Activated CD8-positive, alpha-beta T cell treated with anti-CD3 and anti-CD28 coated beads, Interleukin-2, amount 10 ng/mL, durations not matched to agents 7 days and 5 days (primary cell): Measurements from ENCODE around the gene TLR8. TPM values are rescaled to one million over a fixed set of nuclear protein-coding genes. Genes with fewer than 3 reads are reported as not detected.

ENCODE experiments used
- ATAC-seq: fragments of 150-1000 bp; cut with Tn5 transposase; one replicate; pipeline ENCODE4 v1.10.0; 2021; ENCODE audit warnings: moderate library complexity
- CTCF ChIA-PET: fragments of 350-600 bp; sonication (Branson Sonifier 250); formaldehyde crosslinking; loops from one replicate; lab custom pipeline; 2021; ENCODE audit warnings: antibody characterized with exemption; lab: Charles Lee
- POLR2A ChIA-PET: fragments of 350-600 bp; sonication (Branson Sonifier 250); formaldehyde crosslinking; loops from one replicate; lab custom pipeline; 2021; ENCODE audit warnings: antibody characterized with exemption; lab: Charles Lee
- DNase-seq: peaks from one replicate; pipeline ENCODE4 v3.0.0-alpha.2; 2020
- H3K27ac Mint-ChIP-seq: one replicate; pipeline ENCODE4 v1.8.0; 2021; ENCODE audit warnings: mild to moderate bottlenecking, mixed read lengths
- H3K27me3 Mint-ChIP-seq: one replicate; pipeline ENCODE4 v1.8.0; 2021; ENCODE audit warnings: low read depth, mixed read lengths
- H3K36me3 Mint-ChIP-seq: one replicate; pipeline ENCODE4 v1.8.0; 2021; ENCODE audit warnings: low read depth, mixed read lengths
- H3K4me1 Mint-ChIP-seq: one replicate; pipeline ENCODE4 v1.8.0; 2021; ENCODE audit warnings: low read depth, mixed read lengths
- H3K4me3 Mint-ChIP-seq: one replicate; pipeline ENCODE4 v1.8.0; 2021; ENCODE audit warnings: mild to moderate bottlenecking, mixed read lengths
- H3K9me3 Mint-ChIP-seq: one replicate; pipeline ENCODE4 v1.8.0; 2022; ENCODE audit warnings: mixed read lengths; ENCODE audit not compliant: insufficient read depth
- total RNA-seq, 2 experiments: library from RNA; stranded (reverse); gene quantifications; one replicate each; pipeline ENCODE4 v1.2.3, GENCODE V29; 2021

The TLR8 gene
- total RNA-seq, 2 experiments from 2014 or later = not detected

DNA sequence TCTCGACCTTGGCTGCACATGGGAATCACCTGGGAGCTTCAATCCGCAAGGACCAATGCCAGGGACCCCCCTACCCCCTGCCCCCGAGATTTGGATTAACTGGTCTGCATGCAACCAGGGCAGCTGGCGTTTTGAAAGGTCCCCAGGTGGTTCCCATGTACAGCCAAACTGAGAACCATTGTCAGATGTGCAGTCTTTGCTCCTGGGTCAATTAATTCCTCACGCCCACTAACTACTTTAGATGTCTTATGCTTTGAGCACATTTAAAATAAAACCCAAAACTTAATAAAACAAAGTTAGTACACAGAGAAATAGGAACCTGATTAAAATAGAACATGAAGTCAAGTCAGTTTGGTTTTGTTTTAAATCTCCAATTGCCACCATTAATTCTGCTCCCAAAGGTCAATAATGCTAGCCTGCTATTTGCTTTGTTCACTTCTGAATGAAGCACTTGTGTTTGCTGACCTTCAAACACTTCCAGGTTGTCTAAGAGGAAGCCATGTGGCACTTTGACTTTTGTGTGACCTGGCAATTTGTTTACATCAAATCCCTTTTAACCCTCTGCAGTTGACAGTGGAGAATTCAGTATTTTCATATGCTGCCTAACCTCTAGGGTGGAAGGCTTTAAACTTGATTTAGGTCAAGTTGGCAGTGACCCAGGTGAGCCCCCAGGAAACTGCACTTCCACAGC lies 41.3 kb downstream of the TLR8 start:
- CTCF ChIA-PET = interaction anchor here (0.7 to 15.9 kb wide), 13 partner anchors 17 to 558 kb away, joined by 3 to 406 read pairs (median 9); partner anchors contain the start of gene TMSB4X
- no peak for DNase-seq
- no peaks in the 10 kb centered on the region for H3K27me3 Mint-ChIP-seq
- peaks cover 52% of the 10 kb centered on the region for H3K4me1 Mint-ChIP-seq
- H3K27ac Mint-ChIP-seq = peak overlapping the region; percentile 93
- ATAC-seq = no peak
- POLR2A ChIA-PET = interaction anchor here (1.9 to 17.8 kb wide), 4 partner anchors 27 to 144 kb away, joined by 8 to 1048 read pairs (median 48); partner anchors contain the start of gene TMSB4X
- H3K9me3 Mint-ChIP-seq = no peaks in the 10 kb centered on the region
- H3K4me3 Mint-ChIP-seq = no peak overlapping the region
- no peaks in the 10 kb centered on the region for H3K36me3 Mint-ChIP-seq

- DNase-seq = no peak
- Mint-ChIP-seq H3K4me1 (peaks cover 60% of the 10 kb centered on the region), H3K36me3 (no peaks in the 10 kb centered on the region), H3K27me3 (no peaks in the 10 kb centered on the region), H3K4me3 (no peak overlapping the region), H3K27ac (peak overlapping the region; percentile 15), H3K9me3 (no peaks in the 10 kb centered on the region)
- no peak for ATAC-seq
- CTCF ChIA-PET = interaction anchor here (0.9 to 15.9 kb wide), 5 partner anchors 27 to 540 kb away, joined by 3 to 406 read pairs (median 97); partner anchors contain the start of gene TMSB4X
- POLR2A ChIA-PET = interaction anchor here (1.2 to 17.8 kb wide), 5 partner anchors 26 to 143 kb away, joined by 3 to 1048 read pairs (median 42); partner anchors contain the start of gene TMSB4X
These were observed 42.1 kb downstream of the TLR8 start for GRCh38 chrX:12948495-12948894.

DNA sequence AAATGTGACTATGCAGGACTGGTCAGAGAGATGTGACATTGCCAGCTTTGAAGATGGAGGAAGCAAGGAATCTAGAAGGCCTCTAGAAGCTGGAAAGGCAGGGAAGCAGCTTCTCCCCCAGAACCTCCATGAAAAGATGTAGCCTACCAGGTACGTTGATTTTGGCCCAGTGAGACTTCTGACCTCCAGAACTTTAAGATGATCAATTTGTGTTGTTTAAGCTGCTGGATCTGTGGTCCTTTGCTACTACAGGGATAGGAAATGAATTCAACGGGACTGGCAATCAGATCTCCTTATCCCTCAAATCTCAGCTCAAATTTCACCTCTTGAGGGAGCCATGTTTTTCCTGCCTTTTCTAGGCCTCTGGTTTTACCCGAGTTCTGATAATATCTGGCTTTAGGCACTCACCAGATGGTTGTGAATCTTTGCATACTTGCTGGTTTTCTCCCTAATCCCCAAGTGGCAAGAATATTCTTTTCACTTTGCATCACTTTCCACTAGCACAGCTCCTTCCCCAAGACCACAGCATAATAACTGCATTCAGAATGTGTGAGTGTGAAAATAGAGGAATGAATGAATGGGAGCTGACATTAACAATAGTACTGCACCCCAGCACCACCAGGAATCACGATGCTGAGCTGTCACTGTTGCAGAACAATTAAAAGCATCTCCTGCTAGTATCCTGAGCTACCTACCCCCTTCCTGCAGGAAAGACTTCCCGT lies 42.9 kb downstream of the TLR8 start:
- H3K27ac Mint-ChIP-seq = peak overlapping the region; percentile 92
- H3K36me3 Mint-ChIP-seq = peaks cover under 1% of the 10 kb centered on the region
- POLR2A ChIA-PET = interaction anchor here (0.6 to 17.8 kb wide), 9 partner anchors 10 to 541 kb away, joined by 3 to 1048 read pairs (median 8); partner anchors contain the start of gene TMSB4X
- ATAC-seq (no peak), DNase-seq (no peak)
- H3K4me1 Mint-ChIP-seq = peaks cover 67% of the 10 kb centered on the region
- no peaks in the 10 kb centered on the region for H3K9me3 Mint-ChIP-seq
- H3K4me3 Mint-ChIP-seq = peak overlapping the region; percentile 84
- CTCF ChIA-PET = interaction anchor here (0.9 to 15.9 kb wide), 7 partner anchors 26 to 539 kb away, joined by 3 to 406 read pairs (median 11); partner anchors contain the start of gene TMSB4X
- no peaks in the 10 kb centered on the region for H3K27me3 Mint-ChIP-seq

- Mint-ChIP-seq H3K27me3 (no peaks in the 10 kb centered on the region), H3K4me3 (peak overlapping the region; percentile 84)
- peak; percentile 62 for ATAC-seq
These were observed 43.7 kb downstream of the TLR8 start for GRCh38 chrX:12949927-12950656.

GRCh38 chrX:12950851-12951594 lies 44.6 kb downstream of the TLR8 start:
- Mint-ChIP-seq H3K9me3 (no peaks in the 10 kb centered on the region), H3K4me3 (peak overlapping the region; percentile 84), H3K36me3 (peaks cover 6% of the 10 kb centered on the region), H3K27me3 (no peaks in the 10 kb centered on the region), H3K27ac (peak overlapping the region; percentile 92), H3K4me1 (peaks cover 78% of the 10 kb centered on the region)
- CTCF ChIA-PET = interaction anchor here (0.7 to 15.9 kb wide), 14 partner anchors 10 to 540 kb away, joined by 3 to 406 read pairs (median 4); partner anchors contain the start of gene TMSB4X
- ATAC-seq (peak; percentile 78), DNase-seq (peak; percentile 85)
- POLR2A ChIA-PET = interaction anchor here (0.7 to 17.8 kb wide), 14 partner anchors 8 to 1188 kb away, joined by 3 to 1048 read pairs (median 4); partner anchors contain the start of genes OFD1, TMSB4X and TRAPPC2

More at GRCh38 chrX:12949927-12950656, 43.7 kb downstream of the TLR8 start:
- ChIA-PET CTCF (interaction anchor here (0.7 to 15.9 kb wide), 11 partner anchors 11 to 538 kb away, joined by 3 to 406 read pairs (median 4); partner anchors contain the start of gene TMSB4X), POLR2A (interaction anchor here (0.5 to 17.8 kb wide), 13 partner anchors 9 to 1187 kb away, joined by 3 to 1048 read pairs (median 3); partner anchors contain the start of gene TMSB4X)
- DNase-seq = peak; percentile 90
- Mint-ChIP-seq H3K9me3 (no peaks in the 10 kb centered on the region), H3K27ac (peak overlapping the region; percentile 92), H3K4me1 (peaks cover 74% of the 10 kb centered on the region), H3K36me3 (peaks cover 5% of the 10 kb centered on the region)

- DNase-seq (no peak), ATAC-seq (no peak)
- ChIA-PET CTCF (interaction anchor here (0.8 to 15.9 kb wide), 9 partner anchors 9 to 539 kb away, joined by 3 to 406 read pairs (median 4); partner anchors contain the start of gene TMSB4X), POLR2A (interaction anchor here (0.8 to 17.8 kb wide), 9 partner anchors 7 to 783 kb away, joined by 3 to 1048 read pairs (median 7); partner anchors contain the start of genes OFD1, TMSB4X and TRAPPC2)
- H3K36me3 Mint-ChIP-seq = peaks cover 6% of the 10 kb centered on the region
- H3K27ac Mint-ChIP-seq = peak overlapping the region; percentile 92
- H3K9me3 Mint-ChIP-seq = no peaks in the 10 kb centered on the region
- peaks cover 77% of the 10 kb centered on the region for H3K4me1 Mint-ChIP-seq
- peak overlapping the region; percentile 84 for H3K4me3 Mint-ChIP-seq
- no peaks in the 10 kb centered on the region for H3K27me3 Mint-ChIP-seq
These were observed 45.2 kb downstream of the TLR8 start for GRCh38 chrX:12951595-12951975.

DNA sequence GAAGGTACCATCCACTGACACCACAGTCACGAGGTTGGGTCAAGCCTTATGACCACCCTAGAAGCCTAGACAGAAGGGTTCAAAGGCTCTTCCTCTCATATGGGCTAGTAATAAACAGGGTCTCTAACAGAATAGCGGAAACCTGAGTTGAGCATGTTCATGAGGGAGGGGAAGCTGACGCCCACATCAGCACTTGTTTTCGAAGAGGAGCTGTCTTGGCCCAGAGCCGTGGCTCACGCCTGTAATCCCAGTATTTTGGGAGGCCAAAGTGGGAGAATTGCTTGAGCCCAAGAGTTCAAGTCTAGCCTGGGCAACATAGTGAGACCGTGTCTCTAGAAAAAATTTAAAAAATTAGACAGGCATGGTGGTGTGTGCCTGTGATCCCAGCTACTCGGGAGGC lies 47.0 kb downstream of the TLR8 start:
- POLR2A ChIA-PET = interaction anchor here (0.6 to 17.8 kb wide), 4 partner anchors 21 to 138 kb away, joined by 3 to 1048 read pairs (median 8); partner anchors contain the start of gene TMSB4X
- Mint-ChIP-seq H3K4me1 (peaks cover 65% of the 10 kb centered on the region), H3K4me3 (peak overlapping the region; percentile 65), H3K9me3 (no peaks in the 10 kb centered on the region), H3K27me3 (no peaks in the 10 kb centered on the region), H3K27ac (peak overlapping the region; percentile 94), H3K36me3 (peaks cover 6% of the 10 kb centered on the region)
- CTCF ChIA-PET = interaction anchor here (1.0 to 15.9 kb wide), 2 partner anchors 22 to 137 kb away, joined by 3 to 406 read pairs; partner anchors contain the start of gene TMSB4X
- DNase-seq (no peak), ATAC-seq (no peak)

DNA sequence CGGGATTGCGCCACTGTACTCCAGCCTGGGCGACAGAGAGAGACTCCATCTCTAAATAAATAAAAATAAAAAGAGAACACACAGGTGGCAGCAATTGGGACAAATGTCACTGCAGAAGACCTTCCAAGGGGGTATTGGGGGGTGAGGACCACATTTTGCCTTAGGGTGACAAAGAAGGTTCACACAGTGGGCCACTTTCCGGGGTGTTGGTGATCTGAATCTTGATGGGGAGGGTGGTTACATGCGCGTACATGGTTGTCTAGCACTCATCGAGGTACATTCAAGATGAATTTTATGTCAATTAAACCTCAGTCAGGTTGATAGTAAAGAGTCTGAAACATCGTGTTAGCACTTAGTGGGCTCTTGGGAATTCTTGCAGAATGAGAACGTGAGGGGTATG lies 48.0 kb downstream of the TLR8 start:
- no peaks in the 10 kb centered on the region for H3K9me3 Mint-ChIP-seq
- POLR2A ChIA-PET = interaction anchor here (3.3 to 17.8 kb wide), 4 partner anchors 20 to 137 kb away, joined by 10 to 1048 read pairs (median 46); partner anchors contain the start of gene TMSB4X
- H3K27me3 Mint-ChIP-seq = no peaks in the 10 kb centered on the region
- CTCF ChIA-PET = interaction anchor here (2.5 to 15.9 kb wide), 2 partner anchors 8 to 21 kb away, joined by 11 to 406 read pairs; partner anchors contain the start of gene TMSB4X
- ATAC-seq = no peak
- H3K4me1 Mint-ChIP-seq = peaks cover 60% of the 10 kb centered on the region
- H3K4me3 Mint-ChIP-seq = peak overlapping the region; percentile 73
- peaks cover 6% of the 10 kb centered on the region for H3K36me3 Mint-ChIP-seq
- peak overlapping the region; percentile 94 for H3K27ac Mint-ChIP-seq
- no peak for DNase-seq

- ChIA-PET POLR2A (interaction anchor here (0.8 to 17.8 kb wide), 6 partner anchors 10 to 136 kb away, joined by 4 to 1048 read pairs (median 28); partner anchors contain the start of gene TMSB4X), CTCF (interaction anchor here (1.3 to 15.9 kb wide), 3 partner anchors 8 to 140 kb away, joined by 3 to 406 read pairs (median 11); partner anchors contain the start of gene TMSB4X)
- DNase-seq (no peak), ATAC-seq (no peak)
- no peaks in the 10 kb centered on the region for H3K27me3 Mint-ChIP-seq
- H3K36me3 Mint-ChIP-seq = peaks cover 6% of the 10 kb centered on the region
- H3K9me3 Mint-ChIP-seq = no peaks in the 10 kb centered on the region
- H3K27ac Mint-ChIP-seq = peak overlapping the region; percentile 94
- H3K4me1 Mint-ChIP-seq = peaks cover 60% of the 10 kb centered on the region
- H3K4me3 Mint-ChIP-seq = peak overlapping the region; percentile 73
These were observed 48.6 kb downstream of the TLR8 start for GRCh38 chrX:12954981-12955380.
